Measurements from ENCODE around the gene ZNF57.

The ZNF57 gene

GRCh38 chr19:2900296-2901252 is at the start of gene ZNF57 (continued):
- TF ChIP-seq ZNF214 (tag by site-specific recombination; IDR thresholded peaks at IDR 0.05; ENCODE audit: borderline replicate concordance): no peak
- no peak for TF ChIP-seq ZBTB11 (tag by site-specific recombination; conservative IDR thresholded peaks at IDR 0.05; ENCODE audit: low read depth)
- TF ChIP-seq ZNF837 (tag by site-specific recombination; IDR thresholded peaks at IDR 0.05): no peak
- no peak for TF ChIP-seq IKZF3 (tag by site-specific recombination; IDR thresholded peaks at IDR 0.05)
- no peak for TF ChIP-seq ZNF398 (tag by site-specific recombination; IDR thresholded peaks at IDR 0.05)
- TF ChIP-seq ZNF621 (tag by site-specific recombination; IDR thresholded peaks at IDR 0.05): no peak
- TF ChIP-seq MZF1 (tag by site-specific recombination; IDR thresholded peaks at IDR 0.05; ENCODE audit: borderline replicate concordance): no peak
- TF ChIP-seq ZNF175 (tag by site-specific recombination; IDR thresholded peaks at IDR 0.05): no peak
- no peak for TF ChIP-seq ZNF623 (tag by site-specific recombination; IDR thresholded peaks at IDR 0.05)
- TF ChIP-seq BCL11A (tag by site-specific recombination; IDR thresholded peaks at IDR 0.05; ENCODE audit: low read depth): peak; percentile 38; the same call in 1 of the 2 replicates
- TF ChIP-seq ZNF664 (tag by site-specific recombination; IDR thresholded peaks at IDR 0.05): no peak
- TF ChIP-seq ZNF843 (tag by site-specific recombination; IDR thresholded peaks at IDR 0.05): no peak
- no peak for TF ChIP-seq ZFP41 (tag by site-specific recombination; IDR thresholded peaks at IDR 0.05; ENCODE audit: borderline replicate concordance)
- TF ChIP-seq ZNF239 (tag by site-specific recombination; IDR thresholded peaks at IDR 0.05): no peak
- TF ChIP-seq ZBTB20 (tag by site-specific recombination; IDR thresholded peaks at IDR 0.05): peak; percentile 96
- no peak for TF ChIP-seq ZNF571 (tag by site-specific recombination; IDR thresholded peaks at IDR 0.05)
- no peak for TF ChIP-seq ZNF423 (tag by site-specific recombination; IDR thresholded peaks at IDR 0.05)
- TF ChIP-seq ZNF274 (IDR thresholded peaks at IDR 0.05; ENCODE audit: low read length): no peak
- no peak for TF ChIP-seq ZNF274 (tag by site-specific recombination; IDR thresholded peaks at IDR 0.05; ENCODE audit: borderline replicate concordance)
- TF ChIP-seq ZNF169 (tag by site-specific recombination; IDR thresholded peaks at IDR 0.05): no peak
- TF ChIP-seq BCL11B (tag by site-specific recombination; IDR thresholded peaks at IDR 0.05; ENCODE audit: low read depth): peak; percentile 45; the same call in 1 of the 2 replicates
- no peak for TF ChIP-seq ZNF416 (tag by site-specific recombination; IDR thresholded peaks at IDR 0.05)
- no peak for TF ChIP-seq ZNF776 (tag by site-specific recombination; IDR thresholded peaks at IDR 0.05; ENCODE audit: borderline replicate concordance)
- no peak for TF ChIP-seq TRIM28 (IDR thresholded peaks at IDR 0.05; ENCODE audit: borderline replicate concordance, low read length)
- no peak for TF ChIP-seq MYNN (tag by site-specific recombination; IDR thresholded peaks at IDR 0.05; ENCODE audit: borderline replicate concordance)
- TF ChIP-seq ZNF629 (tag by site-specific recombination; IDR thresholded peaks at IDR 0.05): peak; percentile 86
- TF ChIP-seq ZFP69B (tag by site-specific recombination; IDR thresholded peaks at IDR 0.05): peak; percentile 16; the same call in 1 of the 2 replicates
- no peak for TF ChIP-seq PRDM2 (tag by site-specific recombination; IDR thresholded peaks at IDR 0.05; ENCODE audit: borderline replicate concordance)
- no peak for TF ChIP-seq ZNF223 (tag by site-specific recombination; IDR thresholded peaks at IDR 0.05)
- TF ChIP-seq ZNF510 (tag by site-specific recombination; IDR thresholded peaks at IDR 0.05; ENCODE audit: insufficient replicate concordance): no peak
